Mammary microvascular endothelial cell (primary cell): ENCODE results near the gene MTMR4. TPM values are rescaled to one million over a fixed set of nuclear protein-coding genes. Genes with fewer than 3 reads are reported as not detected.

Source experiments
- total RNA-seq: library from RNA; depleted of rRNA; stranded (reverse); fragments of >200 nt; gene quantifications from 2 replicates; pipeline ENCODE4 v1.2.3, GENCODE V29; 2015

The MTMR4 gene
- total RNA-seq: 27.2 and 34.1 TPM in 2 replicates

DNA sequence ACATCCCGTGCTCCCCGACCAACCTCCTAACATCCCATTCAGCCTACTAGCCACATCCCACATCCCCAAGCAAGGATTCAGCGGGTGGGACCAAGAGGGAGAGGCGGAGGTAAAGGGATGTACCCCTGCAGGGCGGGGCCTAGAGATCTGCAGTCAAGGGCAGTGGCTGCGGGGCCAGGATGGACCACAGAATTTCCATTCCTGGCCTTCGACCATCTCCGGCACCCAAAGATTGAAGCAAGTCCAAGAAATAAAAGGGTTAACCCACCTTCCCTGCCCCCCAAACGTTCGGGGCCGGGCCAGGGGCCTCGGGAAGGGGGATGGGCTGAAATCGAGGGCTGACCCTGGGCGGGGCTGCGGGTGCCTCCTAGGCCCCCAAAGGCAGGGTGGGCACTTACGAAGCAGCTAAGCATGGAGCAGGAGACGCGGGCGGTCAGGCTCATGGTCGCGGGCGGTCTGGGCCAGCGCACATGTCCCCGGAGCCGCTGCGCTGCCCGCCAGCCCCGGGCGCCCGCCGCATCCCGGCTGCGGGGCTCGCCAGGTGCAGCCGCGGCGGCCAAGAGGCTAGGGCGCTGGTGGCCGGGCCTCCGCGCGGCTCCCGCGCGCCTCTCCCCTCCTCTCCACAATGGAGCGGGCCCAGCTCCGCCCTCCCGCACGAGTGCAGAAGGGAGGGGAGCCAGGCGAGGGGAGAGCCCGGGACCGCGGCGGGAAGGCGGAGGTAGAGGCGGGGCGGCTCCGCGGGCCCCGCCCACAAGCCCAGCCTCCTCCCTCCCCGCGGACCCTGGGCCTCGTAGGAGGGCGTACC, at the start of gene MTMR4:
Gene MTMR4 (minus strand): TSS at position 674 of the 805 bp plus-strand sequence. CDS start 231 bp downstream, at position 443.

DNA sequence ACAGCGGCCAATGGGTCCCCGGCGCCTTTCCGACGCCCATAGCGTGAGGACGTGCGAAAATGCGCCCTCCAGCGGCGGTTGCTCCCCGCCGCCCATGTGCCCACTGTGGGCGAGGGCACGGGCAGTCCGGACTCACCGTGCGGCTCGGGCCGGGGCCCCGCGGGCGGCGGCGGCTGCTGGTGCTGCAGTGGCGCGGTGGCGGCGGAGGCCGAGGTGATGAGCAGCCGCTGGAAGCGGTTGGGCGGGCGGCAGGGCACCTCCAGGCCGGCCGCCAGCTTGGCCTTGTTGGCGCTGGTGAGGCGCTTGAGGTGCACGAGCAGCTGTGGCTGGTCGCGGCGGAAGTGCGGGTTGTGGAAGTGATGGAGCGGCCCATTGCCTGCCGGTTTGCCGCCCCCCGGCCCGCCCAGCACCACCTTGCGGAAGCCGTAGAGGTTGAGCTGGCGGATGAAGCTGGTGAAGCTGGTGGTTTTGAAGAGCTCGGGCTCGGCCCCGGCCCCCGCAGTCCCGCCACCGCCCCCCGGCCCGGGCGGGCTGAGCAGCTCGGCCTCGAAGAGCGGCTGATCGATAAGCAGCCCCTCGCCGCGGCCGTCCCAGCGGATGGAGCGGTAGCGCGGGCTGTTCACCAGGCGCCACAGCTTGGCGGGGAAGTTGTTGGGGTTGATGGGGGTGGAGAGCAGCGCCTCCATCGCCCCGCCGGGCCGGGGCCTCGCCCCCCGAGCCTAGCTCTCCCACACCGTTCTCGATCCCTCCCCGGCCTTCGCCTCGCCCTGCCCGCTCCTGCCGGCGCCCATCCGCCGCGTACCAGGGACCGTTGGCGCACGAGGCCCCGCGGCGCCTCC, 26.6 kb downstream of the MTMR4 start, which contains the start of gene HSF5:
Gene HSF5 (minus strand): TSS at position 820 of the 839 bp plus-strand sequence. CDS start 134 bp downstream, at position 686.

Other genes with a start within 250 kb of the MTMR4 start
- not detected in 2 replicates for gene MPO, start 233.7 kb downstream of the MTMR4 start, total RNA-seq
- not detected in 2 replicates for gene TSPOAP1, start 185.8 kb downstream of the MTMR4 start, total RNA-seq
- gene SUPT4H1, start 162.4 kb downstream of the MTMR4 start, total RNA-seq: 41.1 and 42.5 TPM in 2 replicates
- not detected in 2 replicates for gene RNF43, start 97.1 kb downstream of the MTMR4 start, total RNA-seq
- under 0.01 TPM in 1 of 2 replicates, not detected in the other for gene HSF5, start 26.2 kb downstream of the MTMR4 start, total RNA-seq
- gene TEX14, start 177.4 kb upstream of the MTMR4 start, total RNA-seq: 0.27 TPM in 1 of 2 replicates, not detected in the other
- gene RAD51C, start 178.0 kb upstream of the MTMR4 start, total RNA-seq: 47.5 and 58.9 TPM in 2 replicates
- gene PPM1E, start 241.2 kb upstream of the MTMR4 start, total RNA-seq: not detected in 2 replicates